Astrocyte (in vitro differentiated cells and primary cell): ENCODE data around the gene COLGALT1. TPM values are rescaled to one million over a fixed set of nuclear protein-coding genes. Genes with fewer than 3 reads are reported as not detected.

Source experiments
- DNase-seq: peaks from one replicate; pipeline ENCODE4 v3.0.0-alpha.2; 2010; ENCODE audit warnings: low read depth
- FAIRE-seq: peaks from 2 replicates; lab custom pipeline; 2011; peaks lifted over from hg19 to GRCh38; lab: Jason Lieb, UNC
- H2AFZ ChIP-seq: 2 replicates; pipeline ENCODE4 v1.6.0; 2012; ENCODE audit warnings: low read depth, low read length, inconsistent platforms
- H3K27ac ChIP-seq: 2 replicates; pipeline ENCODE4 v1.5.1; 2011; ENCODE audit warnings: low read depth, low read length, inconsistent platforms
- H3K27me3 ChIP-seq: 2 replicates; pipeline ENCODE4 v1.6.0; 2011; ENCODE audit warnings: low read length, inconsistent platforms; ENCODE audit not compliant: insufficient read depth
- H3K36me3 ChIP-seq: 2 replicates; pipeline ENCODE4 v1.5.1; 2011; ENCODE audit warnings: low read length, inconsistent platforms; ENCODE audit not compliant: insufficient read depth
- H3K4me1 ChIP-seq: 2 replicates; pipeline ENCODE4 v1.5.1; 2011; ENCODE audit warnings: low read length, inconsistent platforms; ENCODE audit not compliant: insufficient read depth
- H3K4me2 ChIP-seq: 2 replicates; pipeline ENCODE4 v1.6.0; 2012; ENCODE audit warnings: low read length, inconsistent platforms
- H3K4me3 ChIP-seq: 2 replicates; pipeline ENCODE4 v1.5.1; 2011; ENCODE audit warnings: low read depth, mild to moderate bottlenecking, low read length, inconsistent platforms; ENCODE audit not compliant: insufficient read depth
- H3K79me2 ChIP-seq: 2 replicates; pipeline ENCODE4 v1.6.0; 2012; ENCODE audit warnings: mild to moderate bottlenecking, low read length, inconsistent platforms; ENCODE audit not compliant: insufficient read depth
- H3K9ac ChIP-seq: 2 replicates; pipeline ENCODE4 v1.6.0; 2012; ENCODE audit warnings: mild to moderate bottlenecking, low read length, inconsistent platforms
- H3K9me3 ChIP-seq: 2 replicates; pipeline ENCODE4 v1.5.1; 2012; ENCODE audit warnings: low read depth, mild to moderate bottlenecking, low read length, inconsistent platforms; ENCODE audit not compliant: insufficient read depth
- H4K20me1 ChIP-seq: 2 replicates; pipeline ENCODE4 v1.6.0; 2012; ENCODE audit warnings: low read length, inconsistent platforms; ENCODE audit not compliant: insufficient read depth
- H3K27ac Mint-ChIP-seq: one replicate; pipeline ENCODE4 v1.8.0; 2021; ENCODE audit warnings: mild to moderate bottlenecking, mixed read lengths; ENCODE audit not compliant: unreplicated experiment
- H3K27me3 Mint-ChIP-seq: one replicate; pipeline ENCODE4 v1.8.0; 2021; ENCODE audit warnings: low read depth, mixed read lengths; ENCODE audit not compliant: unreplicated experiment
- H3K36me3 Mint-ChIP-seq: one replicate; pipeline ENCODE4 v1.8.0; 2021; ENCODE audit warnings: low read depth, mixed read lengths; ENCODE audit not compliant: unreplicated experiment
- H3K4me1 Mint-ChIP-seq: one replicate; pipeline ENCODE4 v1.8.0; 2021; ENCODE audit warnings: low read depth, mixed read lengths; ENCODE audit not compliant: unreplicated experiment
- H3K4me3 Mint-ChIP-seq: one replicate; pipeline ENCODE4 v1.8.0; 2021; ENCODE audit warnings: mild to moderate bottlenecking, moderate library complexity, mixed read lengths; ENCODE audit not compliant: unreplicated experiment
- H3K9me3 Mint-ChIP-seq: one replicate; pipeline ENCODE4 v1.8.0; 2021; ENCODE audit warnings: mild to moderate bottlenecking, mixed read lengths; ENCODE audit not compliant: unreplicated experiment
- EZH2 ChIP-seq: IDR thresholded peaks from 2 replicates; pipeline ENCODE4 v1.6.1; 2012; ENCODE audit warnings: mild to moderate bottlenecking, low read length, inconsistent platforms; ENCODE audit not compliant: insufficient read depth
- total RNA-seq: library from RNA; stranded (reverse); gene quantifications from 2 replicates; pipeline ENCODE4 v1.2.1, GENCODE V29; 2021
- TF ChIP-seq, protein P1 (sequence below): IDR thresholded peaks from 2 replicates; pipeline ENCODE4 v1.5.1; 2011; ENCODE audit warnings: low read depth, mild to moderate bottlenecking, inconsistent platforms, low read length, moderate library complexity; ENCODE audit not compliant: insufficient read depth

COLGALT1 gene
- total RNA-seq, 1 donor from 2014 or later, result 137 TPM

DNA sequence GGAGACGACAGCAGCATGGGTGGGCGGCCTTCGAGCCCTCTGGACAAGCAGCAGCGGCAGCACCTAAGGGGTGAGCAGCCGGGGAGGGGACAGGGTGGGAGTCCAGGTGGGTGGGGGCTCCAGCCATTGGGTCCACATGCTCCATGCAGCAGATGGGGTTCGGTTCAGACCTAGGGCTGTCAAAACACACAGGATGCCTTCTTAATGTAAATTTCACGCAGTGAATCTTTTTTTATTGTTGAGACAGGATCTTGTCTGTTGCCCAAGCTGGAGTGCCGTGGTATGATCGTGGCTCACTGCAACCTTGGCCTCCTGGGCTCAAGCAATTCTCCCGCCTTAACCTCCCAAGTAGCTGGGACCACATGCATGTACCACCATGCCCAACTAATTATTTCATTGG lies 28.1 kb upstream of the COLGALT1 start:
- no peak for FAIRE-seq
- DNase-seq, result no peak
- H3K4me3 Mint-ChIP-seq, result no peak overlapping the region
- Histone ChIP-seq H4K20me1 (no peaks in the 10 kb centered on the region), H3K27me3 (no peaks in the 10 kb centered on the region), H3K4me2 (no peak overlapping the region), H3K4me3 (no peak overlapping the region), H3K79me2 (no peaks in the 10 kb centered on the region), H3K9me3 (peaks cover 6% of the 10 kb centered on the region), H3K9ac (no peak overlapping the region), H3K36me3 (no peaks in the 10 kb centered on the region), H3K27ac (no peak overlapping the region), H3K4me1 (no peaks in the 10 kb centered on the region), H2AFZ (no peak overlapping the region)
- peaks cover 9% of the 10 kb centered on the region for H3K36me3 Mint-ChIP-seq
- peaks cover 13% of the 10 kb centered on the region for H3K27me3 Mint-ChIP-seq
- no peaks in the 10 kb centered on the region for H3K4me1 Mint-ChIP-seq
- H3K27ac Mint-ChIP-seq, result no peak overlapping the region
- peaks cover 5% of the 10 kb centered on the region for H3K9me3 Mint-ChIP-seq
- no peak for TF ChIP-seq EZH2
- TF ChIP-seq, protein P1, sequence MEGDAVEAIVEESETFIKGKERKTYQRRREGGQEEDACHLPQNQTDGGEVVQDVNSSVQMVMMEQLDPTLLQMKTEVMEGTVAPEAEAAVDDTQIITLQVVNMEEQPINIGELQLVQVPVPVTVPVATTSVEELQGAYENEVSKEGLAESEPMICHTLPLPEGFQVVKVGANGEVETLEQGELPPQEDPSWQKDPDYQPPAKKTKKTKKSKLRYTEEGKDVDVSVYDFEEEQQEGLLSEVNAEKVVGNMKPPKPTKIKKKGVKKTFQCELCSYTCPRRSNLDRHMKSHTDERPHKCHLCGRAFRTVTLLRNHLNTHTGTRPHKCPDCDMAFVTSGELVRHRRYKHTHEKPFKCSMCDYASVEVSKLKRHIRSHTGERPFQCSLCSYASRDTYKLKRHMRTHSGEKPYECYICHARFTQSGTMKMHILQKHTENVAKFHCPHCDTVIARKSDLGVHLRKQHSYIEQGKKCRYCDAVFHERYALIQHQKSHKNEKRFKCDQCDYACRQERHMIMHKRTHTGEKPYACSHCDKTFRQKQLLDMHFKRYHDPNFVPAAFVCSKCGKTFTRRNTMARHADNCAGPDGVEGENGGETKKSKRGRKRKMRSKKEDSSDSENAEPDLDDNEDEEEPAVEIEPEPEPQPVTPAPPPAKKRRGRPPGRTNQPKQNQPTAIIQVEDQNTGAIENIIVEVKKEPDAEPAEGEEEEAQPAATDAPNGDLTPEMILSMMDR, result no peak

DNA sequence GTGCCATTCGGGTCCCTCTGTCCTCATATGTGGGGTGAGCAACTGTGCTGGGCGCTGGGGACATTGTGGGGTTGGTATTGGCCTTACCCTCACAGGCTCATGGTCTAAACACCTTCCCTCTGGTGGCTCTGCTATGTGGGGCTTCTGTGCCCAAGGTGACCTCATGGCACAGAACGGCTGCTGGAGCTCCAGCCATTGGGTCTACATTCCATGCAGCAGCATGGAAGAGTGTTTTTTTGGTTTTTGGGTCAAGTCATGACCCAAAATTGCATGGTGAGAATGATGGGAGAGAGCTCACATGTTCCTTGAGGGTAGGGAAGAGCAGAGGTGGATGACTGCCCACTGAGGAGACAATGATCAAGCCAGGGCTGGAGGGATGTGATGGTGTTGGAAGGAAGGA lies 26.8 kb upstream of the COLGALT1 start:
- peaks cover 15% of the 10 kb centered on the region for H3K27me3 Mint-ChIP-seq
- Histone ChIP-seq H3K27ac (no peak overlapping the region), H4K20me1 (no peaks in the 10 kb centered on the region), H3K27me3 (no peaks in the 10 kb centered on the region), H3K9ac (no peak overlapping the region), H3K4me2 (no peak overlapping the region), H3K4me3 (no peak overlapping the region), H3K36me3 (no peaks in the 10 kb centered on the region), H3K4me1 (no peaks in the 10 kb centered on the region), H3K9me3 (peaks cover 6% of the 10 kb centered on the region), H3K79me2 (no peaks in the 10 kb centered on the region), H2AFZ (no peak overlapping the region)
- DNase-seq, result no peak
- no peak for FAIRE-seq
- H3K4me1 Mint-ChIP-seq, result no peaks in the 10 kb centered on the region
- H3K9me3 Mint-ChIP-seq, result peaks cover 5% of the 10 kb centered on the region
- H3K36me3 Mint-ChIP-seq, result peaks cover 6% of the 10 kb centered on the region
- no peak overlapping the region for H3K4me3 Mint-ChIP-seq
- TF ChIP-seq, protein P1, result no peak
- no peak for TF ChIP-seq EZH2
- no peak overlapping the region for H3K27ac Mint-ChIP-seq

DNA sequence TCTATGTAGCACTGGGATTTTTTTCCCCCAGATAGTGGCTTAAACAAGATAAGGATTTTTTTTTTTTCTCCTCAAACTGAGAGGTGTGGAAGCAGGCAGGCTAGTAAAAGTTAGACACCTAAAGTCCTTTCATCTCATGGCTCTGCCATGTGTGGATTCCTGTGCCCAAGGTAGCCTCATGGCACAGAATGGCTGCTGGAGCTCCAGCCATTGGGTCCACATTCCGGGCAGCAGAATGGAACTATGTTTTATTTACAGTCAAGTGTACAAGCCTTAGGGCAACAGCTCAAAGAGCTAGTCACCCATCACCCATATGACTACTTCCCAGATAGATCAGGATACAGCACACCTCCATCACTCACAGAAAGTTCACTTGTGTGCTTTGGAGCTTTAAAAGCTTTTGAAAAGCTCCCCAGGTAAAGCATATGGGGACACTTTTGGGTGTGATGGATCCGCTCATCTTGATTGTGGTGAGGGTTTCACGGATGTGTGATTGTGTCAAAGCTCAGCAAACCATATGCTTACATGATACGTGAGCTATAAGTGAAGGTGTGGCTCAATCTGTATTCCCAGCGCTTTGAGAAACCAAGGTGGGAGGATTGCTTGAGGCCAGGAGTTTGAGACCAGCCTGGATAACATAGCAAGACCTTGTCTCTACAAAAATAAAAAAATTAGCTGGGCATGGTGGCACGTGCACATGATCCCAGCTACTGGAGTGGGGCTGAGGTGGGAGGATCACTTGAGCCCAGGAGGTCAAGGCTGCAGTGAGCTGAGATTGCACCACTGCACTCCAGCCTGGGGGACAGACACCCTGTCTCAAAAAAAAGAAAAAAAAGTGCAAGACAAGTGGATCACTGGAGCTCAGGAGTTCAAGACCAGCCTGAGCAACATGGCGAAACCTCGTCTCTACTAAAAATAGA lies 25.9 kb upstream of the COLGALT1 start:
- no peak overlapping the region for H3K4me3 ChIP-seq
- no peak overlapping the region for H3K4me2 ChIP-seq
- H4K20me1 ChIP-seq, result no peaks in the 10 kb centered on the region
- no peaks in the 10 kb centered on the region for H3K79me2 ChIP-seq
- no peak overlapping the region for H3K27ac ChIP-seq
- H3K9ac ChIP-seq, result no peak overlapping the region
- Mint-ChIP-seq H3K4me3 (no peak overlapping the region), H3K27ac (no peak overlapping the region), H3K9me3 (peaks cover 5% of the 10 kb centered on the region), H3K36me3 (peaks cover 6% of the 10 kb centered on the region), H3K4me1 (no peaks in the 10 kb centered on the region), H3K27me3 (peaks cover 15% of the 10 kb centered on the region)
- no peak overlapping the region for H2AFZ ChIP-seq
- TF ChIP-seq, protein P1, result no peak
- no peak for TF ChIP-seq EZH2
- H3K4me1 ChIP-seq, result no peaks in the 10 kb centered on the region
- DNase-seq, result no peak
- H3K9me3 ChIP-seq, result peaks cover 6% of the 10 kb centered on the region
- no peaks in the 10 kb centered on the region for H3K36me3 ChIP-seq
- no peaks in the 10 kb centered on the region for H3K27me3 ChIP-seq
- no peak for FAIRE-seq
